Stimulated activated CD8-positive, alpha-beta memory T cell treated with anti-CD3 and anti-CD28 coated beads, Interleukin-12 subunit alpha, Interleukin-12 subunit beta, amount 100 ng/mL, for 24 hours (primary cell): ENCODE measurements around the gene PUSL1.

Source experiments
- DNase-seq: peaks from one replicate; pipeline ENCODE4 v3.0.0-alpha.2; 2020; ENCODE audit errors: extremely low read depth

PUSL1 gene

GRCh38 chr1:1295154-1295923 is 13.1 kb upstream of the PUSL1 start:
- no peak for DNase-seq

DNA sequence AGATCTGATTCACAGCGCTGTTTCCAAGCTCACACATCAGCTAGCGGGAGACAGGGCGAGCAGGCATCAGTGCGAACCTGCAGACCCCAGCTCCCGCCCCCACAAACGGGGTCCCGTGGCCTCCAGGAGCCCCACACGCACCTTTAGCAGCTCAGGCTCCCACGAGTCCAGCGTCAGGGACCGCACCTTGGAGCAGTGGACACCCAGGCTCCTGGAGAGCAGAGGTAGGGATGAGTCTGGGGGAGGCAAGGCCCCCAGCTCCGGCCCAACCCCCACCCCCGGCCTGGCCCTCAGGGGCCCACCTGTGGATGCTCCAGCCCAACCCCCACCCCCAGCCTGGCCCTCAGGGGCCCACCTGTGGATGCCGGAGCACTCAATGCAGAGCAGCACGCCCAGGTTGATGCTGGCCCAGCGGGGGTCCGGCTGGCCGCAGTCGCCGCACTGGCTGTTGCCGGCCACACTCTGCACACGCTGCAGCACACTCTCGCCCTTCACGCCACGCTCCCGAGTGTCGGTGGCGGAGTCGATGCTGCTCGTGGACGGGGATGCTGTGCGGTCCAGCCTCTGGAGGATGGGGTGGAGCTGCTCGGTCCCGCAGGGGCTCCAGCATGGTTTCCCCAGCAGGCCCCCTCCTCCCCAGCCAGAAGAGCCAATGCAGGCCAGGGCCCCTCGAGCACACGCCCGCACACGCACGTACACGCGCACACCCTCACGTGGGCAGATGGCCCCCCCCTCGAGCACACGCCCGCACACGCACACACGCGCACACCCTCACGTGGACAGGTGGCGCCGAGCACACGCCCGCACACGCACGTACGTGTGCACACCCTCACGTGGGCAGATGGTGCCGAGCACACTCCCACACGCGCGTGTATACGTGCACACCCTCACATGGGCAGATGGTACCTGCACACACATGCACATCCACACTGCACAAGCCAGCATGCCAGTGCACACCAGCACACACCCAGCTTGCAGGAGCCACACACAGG is 12.0 kb upstream of the PUSL1 start:
- DNase-seq, result no peak

- DNase-seq, result no peak
Observed at GRCh38 chr1:1297802-1298424, 10.5 kb upstream of the PUSL1 start.

DNA sequence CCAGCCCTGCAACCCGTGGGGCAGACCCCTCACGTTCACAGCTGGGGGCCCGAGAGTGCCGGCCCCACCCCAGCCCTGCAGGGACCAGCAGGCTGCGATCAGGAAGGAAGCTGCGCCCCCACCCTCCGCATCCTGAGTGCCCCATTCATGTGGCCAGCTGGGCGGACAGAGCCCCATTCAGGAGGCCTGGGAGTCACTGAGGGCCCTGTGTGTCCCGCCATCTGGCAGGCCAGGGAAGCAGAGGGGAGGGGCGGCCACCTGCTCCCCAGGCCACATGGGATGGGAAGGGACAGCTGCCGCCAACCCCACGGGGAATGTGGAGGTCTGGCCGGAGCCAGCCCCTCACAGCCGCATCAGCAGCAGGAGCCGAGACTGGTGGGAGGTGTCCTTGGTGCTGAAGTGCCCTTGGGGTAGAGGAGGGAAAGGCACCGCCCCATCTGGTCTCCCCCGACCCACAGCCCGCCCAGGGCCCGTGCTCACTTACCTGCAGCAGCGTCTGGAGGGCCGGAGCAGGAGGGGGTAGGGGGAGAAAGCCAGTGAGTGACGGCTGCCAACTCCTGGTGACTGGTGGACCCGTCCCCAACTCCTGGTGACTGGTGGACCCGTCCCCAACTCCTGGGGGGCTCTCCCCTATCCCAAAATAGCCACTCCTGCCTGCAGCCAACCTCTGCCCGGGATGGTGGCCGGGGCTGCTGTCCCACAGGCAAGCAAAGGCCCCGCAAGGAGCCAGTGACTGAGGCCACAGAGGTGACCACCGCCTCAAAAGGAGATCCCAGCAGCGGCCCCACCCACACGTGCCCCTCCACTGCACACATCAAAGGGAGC is 9.3 kb upstream of the PUSL1 start:
- no peak for DNase-seq

DNA sequence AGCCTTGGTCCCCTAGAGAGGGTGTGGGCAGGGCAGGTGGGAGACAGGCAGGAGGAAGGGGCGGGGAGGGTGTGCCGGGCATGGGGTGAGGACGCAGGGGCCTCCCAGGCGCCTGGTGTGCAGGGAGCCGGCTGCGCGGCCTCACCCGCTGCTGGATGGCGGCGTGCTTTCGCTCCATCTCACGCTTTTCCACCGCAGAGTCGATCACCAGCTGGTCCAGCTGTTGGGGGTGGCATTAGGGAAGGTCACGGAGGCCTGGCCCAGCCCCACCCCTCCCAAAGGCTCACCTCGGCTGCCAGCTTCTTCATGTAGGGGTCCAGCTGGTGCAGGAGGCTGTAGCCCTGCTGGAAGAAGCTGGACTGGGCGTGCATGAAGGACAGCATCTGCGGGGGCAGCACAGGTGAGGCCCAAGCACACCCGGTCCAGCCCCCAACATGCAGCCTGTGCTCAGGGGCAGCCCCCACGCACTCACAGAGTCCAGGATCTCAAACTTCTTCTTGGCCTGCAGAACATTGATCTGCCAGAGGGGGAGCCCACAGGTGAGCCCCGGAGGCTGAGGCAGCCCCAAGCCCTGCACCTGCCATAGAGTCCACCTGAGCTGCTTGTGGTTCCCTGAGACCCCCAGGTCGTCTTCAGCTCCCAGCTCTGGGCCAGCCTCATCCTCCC is 8.6 kb upstream of the PUSL1 start:
- no peak for DNase-seq

- DNase-seq, result no peak
Observed at GRCh38 chr1:1300352-1300739, 8.1 kb upstream of the PUSL1 start.

- DNase-seq, result no peak
Observed at GRCh38 chr1:1302006-1302430, 6.4 kb upstream of the PUSL1 start.

DNA sequence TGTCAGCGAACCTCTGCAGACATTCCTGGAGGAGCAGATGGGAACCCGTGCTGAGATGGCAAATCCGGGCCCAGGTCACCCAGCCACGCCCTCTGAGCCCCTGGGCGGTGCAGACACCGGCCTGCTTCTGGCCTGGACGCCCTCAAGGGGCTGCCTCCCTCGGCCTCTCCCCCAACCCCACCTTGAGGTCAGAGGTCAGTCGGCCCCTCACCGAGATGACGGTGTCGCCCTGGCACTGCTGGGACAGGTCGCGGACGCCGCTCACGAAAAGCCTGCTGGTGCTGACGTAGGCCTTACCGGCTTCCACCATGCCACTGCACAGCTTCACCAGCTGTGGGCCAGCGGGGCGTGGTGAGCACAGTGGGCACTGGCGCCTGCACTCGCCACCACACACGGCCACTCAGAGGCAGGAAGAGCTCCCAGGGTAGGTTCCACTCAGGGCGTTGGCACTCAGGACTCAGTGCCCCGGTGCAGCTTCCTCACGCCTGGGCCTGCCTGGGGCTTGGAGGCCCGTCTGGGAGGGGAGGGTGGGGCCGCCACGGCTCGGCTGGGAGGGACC is 5.4 kb upstream of the PUSL1 start:
- no peak for DNase-seq

DNA sequence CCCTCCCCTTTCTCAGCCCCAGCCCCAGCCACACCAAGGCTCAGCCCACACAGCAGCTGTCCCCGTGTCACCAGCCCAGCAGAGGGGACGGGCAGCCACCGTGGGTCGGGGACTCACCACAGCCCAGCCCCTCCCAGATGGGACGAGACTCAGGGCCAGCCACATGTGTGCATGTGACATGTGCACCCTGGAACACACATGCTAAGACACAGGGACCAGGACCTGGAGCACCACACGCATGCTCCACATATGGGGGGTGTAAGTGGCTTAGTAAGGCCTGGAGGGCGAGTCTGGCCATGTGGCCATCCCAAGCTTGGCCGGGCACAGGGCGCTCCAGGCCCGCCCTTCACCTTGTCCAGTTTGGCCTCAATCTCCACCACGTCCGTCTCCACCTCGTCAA is 4.7 kb upstream of the PUSL1 start:
- DNase-seq, result no peak

- no peak for DNase-seq
Observed at GRCh38 chr1:1304331-1305299, 3.8 kb upstream of the PUSL1 start.

- no peak for DNase-seq
Observed at GRCh38 chr1:1305300-1306069, 2.9 kb upstream of the PUSL1 start.

- DNase-seq, result no peak
Observed at GRCh38 chr1:1306070-1306660, 2.2 kb upstream of the PUSL1 start.

DNA sequence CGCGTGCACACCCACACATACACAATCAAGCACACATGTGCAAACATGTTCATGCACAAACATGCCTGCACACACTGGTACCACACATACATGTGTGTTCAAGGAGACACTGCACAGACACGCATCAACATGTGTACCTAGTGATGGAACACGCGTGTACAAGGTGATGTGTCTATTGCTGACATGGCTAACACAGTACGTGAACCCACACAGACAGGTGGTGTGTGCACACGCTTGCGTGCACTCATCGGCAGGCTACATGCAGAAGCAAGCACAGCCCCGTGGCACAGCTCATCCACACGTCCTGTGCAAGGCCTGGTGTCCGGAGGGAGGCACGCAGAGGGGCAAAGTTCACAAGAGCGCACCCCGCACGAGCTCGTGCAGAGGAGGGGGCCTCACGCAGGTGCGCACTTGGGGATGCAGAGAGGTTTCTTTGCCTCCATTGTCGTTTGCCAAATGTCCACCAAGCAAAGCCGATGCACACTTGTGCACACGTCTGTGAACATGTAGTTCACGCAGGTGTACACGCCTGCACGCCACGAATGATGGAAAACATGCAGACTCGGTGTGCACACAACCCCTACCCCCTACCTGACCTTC is 1.6 kb upstream of the PUSL1 start:
- DNase-seq, result no peak

DNA sequence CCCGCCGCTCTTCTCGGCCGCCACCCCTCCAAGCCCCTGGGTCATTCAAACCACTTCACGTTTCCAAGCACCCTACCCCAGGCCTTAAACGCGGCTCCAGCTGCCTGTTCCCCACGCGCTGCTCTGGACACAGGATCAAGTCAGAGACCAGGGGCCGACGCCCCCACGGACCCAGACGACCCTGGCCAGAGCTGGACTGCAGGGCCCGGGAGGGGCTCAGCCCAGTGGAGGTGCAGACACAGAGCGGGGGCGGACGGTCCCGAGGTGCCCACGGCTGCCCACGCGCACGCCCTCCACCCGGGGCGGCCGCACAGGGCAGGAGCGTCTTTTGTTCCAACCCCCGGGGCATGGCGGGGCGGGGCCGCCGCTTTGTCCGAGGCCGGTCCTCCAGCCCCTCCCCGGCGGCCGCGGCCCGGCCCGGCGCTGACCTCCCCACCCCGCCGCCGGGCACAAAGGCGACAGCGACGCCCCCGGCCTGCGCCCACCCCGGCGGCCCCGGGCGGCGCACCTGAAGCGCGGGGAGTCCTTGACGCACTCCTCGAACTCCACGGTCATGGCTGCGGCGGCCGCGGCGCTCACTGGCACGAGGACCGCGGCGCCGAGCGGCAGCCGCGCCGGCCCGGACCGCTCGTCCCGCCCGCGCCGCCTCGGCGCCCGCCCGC is 1.0 kb upstream of the PUSL1 start:
- DNase-seq, result no peak

- no peak for DNase-seq
Observed at GRCh38 chr1:1308756-1309250, 406 bp downstream of the PUSL1 start.

GRCh38 chr1:1309251-1310108 is 1.1 kb downstream of the PUSL1 start:
- DNase-seq, result no peak
